GM18870 (cell line): Measurements from ENCODE around the gene PPAN.

ENCODE experiments used
- ATAC-seq: cut with Tn5 transposase; IDR thresholded peaks from one replicate; pipeline ENCODE4 v1.9.1; 2021; ENCODE audit warnings: moderate library complexity; ENCODE audit not compliant: unreplicated experiment

The PPAN gene, protein sequence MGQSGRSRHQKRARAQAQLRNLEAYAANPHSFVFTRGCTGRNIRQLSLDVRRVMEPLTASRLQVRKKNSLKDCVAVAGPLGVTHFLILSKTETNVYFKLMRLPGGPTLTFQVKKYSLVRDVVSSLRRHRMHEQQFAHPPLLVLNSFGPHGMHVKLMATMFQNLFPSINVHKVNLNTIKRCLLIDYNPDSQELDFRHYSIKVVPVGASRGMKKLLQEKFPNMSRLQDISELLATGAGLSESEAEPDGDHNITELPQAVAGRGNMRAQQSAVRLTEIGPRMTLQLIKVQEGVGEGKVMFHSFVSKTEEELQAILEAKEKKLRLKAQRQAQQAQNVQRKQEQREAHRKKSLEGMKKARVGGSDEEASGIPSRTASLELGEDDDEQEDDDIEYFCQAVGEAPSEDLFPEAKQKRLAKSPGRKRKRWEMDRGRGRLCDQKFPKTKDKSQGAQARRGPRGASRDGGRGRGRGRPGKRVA

GRCh38 chr19:10106100-10106936, at the start of gene PPAN:
Gene PPAN, plus strand, starts transcription at chr19:10106362. Its CDS starts 33 bp downstream, at chr19:10106395.
- peak; percentile 38 for ATAC-seq

DNA sequence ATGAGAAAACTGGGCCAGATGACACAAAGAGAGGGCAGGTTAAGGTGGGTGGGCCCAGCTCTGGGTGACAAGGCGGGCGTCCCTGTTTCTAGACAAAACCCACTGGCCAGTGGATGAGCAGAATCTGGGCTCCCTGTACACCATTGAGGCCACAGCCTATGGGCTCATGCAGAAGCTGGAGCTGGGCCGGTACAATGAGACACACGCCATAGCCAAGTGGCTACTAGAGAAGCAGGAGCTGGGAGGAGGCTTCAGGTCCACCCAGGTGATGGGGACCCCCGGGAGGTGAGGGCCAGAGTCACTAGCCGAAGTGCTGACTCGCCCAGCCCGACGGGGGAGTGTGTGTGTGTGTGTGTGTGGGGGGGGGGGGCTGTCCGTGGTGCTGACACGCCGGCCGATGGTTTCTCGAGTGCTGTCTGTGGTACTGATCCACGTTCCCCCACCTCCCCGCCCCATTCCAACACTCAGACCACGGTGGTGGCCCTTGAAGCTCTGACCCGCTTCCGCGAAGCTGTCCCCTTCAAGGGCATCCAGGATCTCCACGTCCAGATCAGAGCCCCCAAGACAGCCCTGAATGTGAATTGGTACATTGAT, 44.3 kb upstream of the PPAN start:
- no peak for ATAC-seq

DNA sequence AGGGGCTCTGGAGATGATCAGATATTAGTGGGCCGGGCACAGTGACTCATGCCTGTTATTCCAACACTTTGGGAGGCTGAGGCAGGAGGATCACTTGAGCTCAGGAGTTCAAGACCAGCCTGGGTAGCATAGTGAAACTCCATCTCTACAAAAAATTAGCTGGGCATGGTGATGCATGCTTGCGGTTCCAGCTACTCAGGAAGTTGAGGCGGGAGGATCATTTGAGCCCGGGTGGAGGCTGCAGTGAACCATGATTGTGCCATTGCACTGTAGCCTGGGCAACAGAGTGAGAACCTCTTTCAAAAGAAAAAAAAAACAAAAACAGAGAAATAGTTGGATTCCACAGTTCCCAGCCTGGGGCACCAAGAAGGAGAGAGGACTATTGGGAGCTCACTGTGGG, 38.0 kb upstream of the PPAN start:
- no peak for ATAC-seq

GRCh38 chr19:10069046-10069445, 37.1 kb upstream of the PPAN start:
- ATAC-seq = no peak

GRCh38 chr19:10070730-10071446, 35.3 kb upstream of the PPAN start:
- ATAC-seq = no peak

DNA sequence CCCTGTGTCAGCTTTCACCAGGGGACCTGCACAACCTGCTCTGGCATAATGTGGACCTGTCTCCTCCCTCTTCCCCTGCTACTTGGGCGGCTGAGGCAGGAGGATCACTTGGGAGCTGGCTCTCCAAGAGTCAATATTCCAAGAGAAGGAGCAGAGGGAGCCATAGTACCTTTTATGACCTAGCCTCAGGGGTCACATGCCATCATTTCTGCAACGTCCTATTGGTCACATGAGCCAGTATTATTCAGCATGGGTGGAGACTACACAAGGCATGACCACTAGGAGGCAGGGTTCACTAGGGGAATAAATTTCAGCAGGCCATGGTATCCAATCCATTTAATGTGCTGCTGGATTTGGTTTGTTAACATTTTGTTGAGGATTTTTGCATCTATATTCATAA, 32.0 kb upstream of the PPAN start:
- ATAC-seq = no peak

DNA sequence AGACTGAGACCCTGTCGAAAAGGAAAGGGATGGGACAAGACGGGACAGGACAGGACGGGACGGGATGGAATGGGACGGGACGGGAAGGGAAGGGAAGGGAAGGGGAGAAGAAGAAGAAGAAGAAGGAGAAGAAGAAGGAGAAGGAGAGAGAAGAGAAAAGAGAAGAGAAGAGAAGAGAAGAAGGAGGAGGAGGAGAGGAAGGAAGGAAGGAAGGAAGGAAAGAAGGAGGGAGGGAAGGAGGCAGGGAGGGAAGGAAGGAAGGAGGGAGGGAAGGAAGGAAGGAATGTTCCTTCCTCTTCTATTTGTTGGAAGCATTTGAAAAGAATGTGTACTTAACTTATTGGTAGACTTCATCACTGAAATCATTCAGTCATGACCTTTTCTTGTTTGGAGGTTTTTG, 29.6 kb upstream of the PPAN start:
- ATAC-seq = no peak

DNA sequence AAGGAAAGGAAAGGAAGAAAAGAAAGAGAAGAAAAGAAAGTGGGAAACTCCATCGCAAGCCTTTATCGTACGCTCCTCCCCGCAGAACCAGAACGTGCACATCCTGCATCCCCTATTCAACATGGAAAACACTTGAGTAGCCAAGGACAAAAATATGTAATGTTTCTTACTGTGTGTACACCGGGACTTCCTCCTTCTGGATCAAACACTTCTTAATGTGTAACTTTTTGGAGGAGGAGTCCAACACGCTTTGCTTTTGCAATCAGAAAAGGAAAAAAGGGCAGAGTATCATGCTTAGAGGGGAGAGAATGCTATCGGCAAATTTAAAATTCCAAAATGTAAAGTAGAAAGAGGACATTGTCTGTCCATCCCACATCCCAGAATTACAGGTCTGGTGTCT, 27.8 kb upstream of the PPAN start:
- ATAC-seq = no peak

DNA sequence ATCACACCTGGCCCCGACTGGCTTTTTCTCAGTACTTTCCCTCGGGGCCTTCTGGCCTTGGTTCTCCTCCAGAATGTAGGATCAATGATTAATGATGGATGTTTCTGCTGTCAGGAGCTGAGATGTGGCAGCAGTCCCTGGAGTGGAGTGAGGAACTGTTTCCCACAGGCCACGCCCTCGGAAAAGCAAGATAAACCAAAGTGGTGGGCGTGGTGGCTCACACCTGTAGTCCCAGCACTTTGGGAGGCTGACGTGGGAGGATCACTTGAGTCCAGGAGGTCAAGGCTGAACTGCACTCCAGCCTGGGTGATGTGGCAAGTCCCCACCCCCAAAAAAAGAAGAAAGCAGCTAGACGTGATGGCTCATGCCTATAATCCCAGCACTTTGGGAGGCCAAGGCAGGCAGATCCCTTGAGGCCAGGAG, 27.1 kb upstream of the PPAN start:
- no peak for ATAC-seq

GRCh38 chr19:10083911-10084310, 22.3 kb upstream of the PPAN start:
- ATAC-seq = no peak

DNA sequence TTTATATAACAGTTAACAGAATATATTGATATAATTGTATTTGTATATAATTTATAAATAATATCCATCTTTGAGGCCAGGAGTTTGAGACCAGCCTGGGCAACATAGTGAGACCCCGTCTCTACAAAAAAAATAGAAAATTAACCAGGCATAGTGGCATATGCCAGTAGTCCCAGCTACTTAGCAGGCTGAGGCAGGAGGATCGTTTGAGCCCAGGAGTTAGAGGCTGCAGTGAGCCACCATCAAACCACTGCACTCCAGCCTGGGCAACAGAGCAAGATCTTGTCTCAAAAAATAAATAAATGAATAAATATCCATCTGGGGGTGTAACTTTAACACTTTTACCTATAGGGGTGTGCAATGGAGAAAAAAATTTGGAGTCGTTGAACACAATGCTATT, 21.4 kb upstream of the PPAN start:
- no peak for ATAC-seq

GRCh38 chr19:10085641-10086590, 20.2 kb upstream of the PPAN start, which contains the start of gene SHFL:
Gene SHFL, plus strand, starts transcription at chr19:10086317. Its CDS starts 111 bp downstream, at chr19:10086428.
- no peak for ATAC-seq

DNA sequence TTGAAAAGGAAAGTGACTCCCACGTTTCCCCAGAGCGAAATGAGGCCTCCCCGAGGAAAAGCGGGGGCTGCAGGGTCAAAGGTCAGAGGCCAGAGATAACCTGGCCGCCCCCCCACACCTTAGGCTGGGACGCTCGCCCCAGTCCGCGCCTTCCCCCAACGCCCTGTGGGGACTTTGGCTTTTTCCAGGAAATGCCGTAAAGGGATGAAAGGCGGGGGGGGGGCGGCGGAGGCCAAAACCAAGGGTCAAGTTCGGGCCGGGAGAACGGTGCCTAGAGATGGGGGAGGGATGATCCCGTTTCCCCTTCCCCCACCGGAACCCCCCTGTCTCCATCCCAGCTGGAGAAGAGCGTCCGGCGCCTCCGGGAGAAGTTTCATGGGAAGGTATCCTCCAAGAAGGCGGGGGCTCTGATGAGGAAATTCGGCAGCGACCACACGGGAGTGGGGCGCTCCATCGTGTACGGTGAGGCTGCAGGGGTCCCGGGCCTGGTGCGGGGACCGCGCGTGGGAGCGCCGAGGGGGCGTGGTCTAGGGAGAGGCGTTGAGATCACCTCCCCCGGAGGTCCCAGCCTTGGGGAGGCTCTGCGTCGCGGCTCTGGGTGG, 19.5 kb upstream of the PPAN start:
- no peak for ATAC-seq

GRCh38 chr19:10087296-10088061, 18.7 kb upstream of the PPAN start:
- ATAC-seq = no peak

- ATAC-seq = no peak
Measured at GRCh38 chr19:10088949-10089554, 17.1 kb upstream of the PPAN start.

GRCh38 chr19:10089801-10090375, 16.3 kb upstream of the PPAN start:
- ATAC-seq = no peak

- ATAC-seq = no peak
Measured at GRCh38 chr19:10091370-10091687, 14.8 kb upstream of the PPAN start.
